HepG2 (cell line): ENCODE measurements around the gene STS. TPM values are rescaled to one million over a fixed set of nuclear protein-coding genes. Genes with fewer than 3 reads are reported as not detected.
A peak's percentile ranks its signal among the peaks of the same experiment; 100 is the strongest.

Experiments used
- ATRX ChIP-seq: sonication (generic); formaldehyde crosslinking; IDR thresholded peaks from 2 replicates; pipeline ENCODE4 v1.4.0; 2020; ENCODE audit warnings: missing genetic modification reagents, borderline replicate concordance
- GTF3A ChIP-seq: sonication (generic); formaldehyde crosslinking; conservative IDR thresholded peaks from 2 replicates; pipeline ENCODE4 v1.4.0; 2020; ENCODE audit warnings: mild to moderate bottlenecking, missing genetic modification reagents
- HDAC1 ChIP-seq: sonication (generic); formaldehyde crosslinking; IDR thresholded peaks from 2 replicates; pipeline ENCODE4 v1.5.1; 2020; ENCODE audit warnings: mild to moderate bottlenecking, missing genetic modification reagents
- HDAC2 ChIP-seq: sonication (generic); formaldehyde crosslinking; IDR thresholded peaks from 2 replicates; pipeline ENCODE4 v1.4.0; 2020; ENCODE audit warnings: missing genetic modification reagents
- KLF6 ChIP-seq: IDR thresholded peaks from 2 replicates; pipeline ENCODE4 v1.8.0; 2016; ENCODE audit warnings: missing biosample characterization, missing genetic modification reagents
- MAX ChIP-seq: IDR thresholded peaks from 2 replicates; pipeline ENCODE4 v1.6.1; 2012; ENCODE audit warnings: inconsistent platforms
- PHF8 ChIP-seq: sonication (generic); formaldehyde crosslinking; IDR thresholded peaks from 2 replicates; pipeline ENCODE4 v1.5.0; 2020; ENCODE audit warnings: missing genetic modification reagents
- TOE1 ChIP-seq: sonication (generic); formaldehyde crosslinking; IDR thresholded peaks from 2 replicates; pipeline ENCODE4 v1.4.0; 2020; ENCODE audit warnings: mild to moderate bottlenecking, missing genetic modification reagents
- ZNF563 ChIP-seq: sonication (generic); formaldehyde crosslinking; IDR thresholded peaks from 2 replicates; pipeline ENCODE4 v1.8.0; 2022; ENCODE audit warnings: mild to moderate bottlenecking, moderate library complexity, missing genetic modification reagents
- polyA plus RNA-seq, 8 experiments: library from polyadenylated mRNA; depleted of rRNA in 3 of 8; stranded (reverse) in 7 of 8; unstranded in 1 of 8; fragments of >200 nt; fragmentation: Illumina TruSeq in 4 of 8; extraction: Trizol in 4 of 8; gene quantifications; 2 replicates each; pipeline versions ENCODE4 v1.2.1 to v1.2.3, GENCODE V29; 2011 to 2016; ENCODE audit warnings: low read depth in 4 of 8, missing spikeins in 1 of 8, mixed read lengths in 1 of 8; ENCODE audit not compliant: insufficient read depth in 1 of 8
- total RNA-seq, 5 experiments: library from RNA; depleted of rRNA; stranded (reverse); fragments of >200 nt; fragmentation: Illumina TruSeq; extraction: Trizol; gene quantifications; 2 replicates each; pipeline ENCODE4 v1.2.3, GENCODE V29; 2016; ENCODE audit warnings: low read depth in 1 of 5
- TF ChIP-seq, protein P1 (sequence below), 2 experiments: sonication (generic) in 1 of 2; formaldehyde crosslinking in 1 of 2; IDR thresholded peaks; 2 replicates each; pipeline versions ENCODE4 v1.6.1 to v1.9.0; 2014 to 2022; ENCODE audit warnings: antibody characterized with exemption in 1 of 2, borderline replicate concordance in 1 of 2, inconsistent platforms in 1 of 2, low read depth in 1 of 2, missing genetic modification reagents in 1 of 2

Gene STS
- total and polyA plus RNA-seq, 2 of the 13 experiments (the other 11 are each of a cell fraction or from before 2014, with no cell fraction given) = 0.87 to 1.5 TPM

GRCh38 chrX:7147413-7147977, at the start of gene STS (continued):
- TF ChIP-seq HDAC2 = no peak
- TF ChIP-seq ZNF563 (CRISPR knock-in tag) = 0 out of 2 replicates have a peak, but pooled peaks have one; percentile 25
- TF ChIP-seq GTF3A (CRISPR knock-in tag) = no peak
- TF ChIP-seq TOE1 (CRISPR knock-in tag) = no peak
- no peak for TF ChIP-seq ATRX
- TF ChIP-seq HDAC1 (CRISPR knock-in tag) = 0 out of 2 replicates have a peak, but pooled peaks have one; percentile 5
- TF ChIP-seq, protein P1, sequence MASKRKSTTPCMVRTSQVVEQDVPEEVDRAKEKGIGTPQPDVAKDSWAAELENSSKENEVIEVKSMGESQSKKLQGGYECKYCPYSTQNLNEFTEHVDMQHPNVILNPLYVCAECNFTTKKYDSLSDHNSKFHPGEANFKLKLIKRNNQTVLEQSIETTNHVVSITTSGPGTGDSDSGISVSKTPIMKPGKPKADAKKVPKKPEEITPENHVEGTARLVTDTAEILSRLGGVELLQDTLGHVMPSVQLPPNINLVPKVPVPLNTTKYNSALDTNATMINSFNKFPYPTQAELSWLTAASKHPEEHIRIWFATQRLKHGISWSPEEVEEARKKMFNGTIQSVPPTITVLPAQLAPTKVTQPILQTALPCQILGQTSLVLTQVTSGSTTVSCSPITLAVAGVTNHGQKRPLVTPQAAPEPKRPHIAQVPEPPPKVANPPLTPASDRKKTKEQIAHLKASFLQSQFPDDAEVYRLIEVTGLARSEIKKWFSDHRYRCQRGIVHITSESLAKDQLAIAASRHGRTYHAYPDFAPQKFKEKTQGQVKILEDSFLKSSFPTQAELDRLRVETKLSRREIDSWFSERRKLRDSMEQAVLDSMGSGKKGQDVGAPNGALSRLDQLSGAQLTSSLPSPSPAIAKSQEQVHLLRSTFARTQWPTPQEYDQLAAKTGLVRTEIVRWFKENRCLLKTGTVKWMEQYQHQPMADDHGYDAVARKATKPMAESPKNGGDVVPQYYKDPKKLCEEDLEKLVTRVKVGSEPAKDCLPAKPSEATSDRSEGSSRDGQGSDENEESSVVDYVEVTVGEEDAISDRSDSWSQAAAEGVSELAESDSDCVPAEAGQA (IDR thresholded peaks at IDR 0.05; ENCODE audit: low read depth) = no peak
- TF ChIP-seq, protein P1 (CRISPR knock-in tag; IDR thresholded peaks at IDR 0.05; ENCODE audit: borderline replicate concordance) = no peak
- TF ChIP-seq MAX = peak; percentile 54
- TF ChIP-seq PHF8 = peak; percentile 2; the same call in 1 of the 2 replicates
- TF ChIP-seq KLF6 (CRISPR knock-in tag) = no peak
